Adrenal gland (tissue), 12 donors: ENCODE data around the gene ZNF397. TPM values are rescaled to one million over a fixed set of nuclear protein-coding genes. Genes with fewer than 3 reads are reported as not detected.

Experiments
- DNase-seq, 7 donors: peaks; one replicate each; pipeline ENCODE4 v3.0.0-alpha.2; 2019 to 2020
- H3K27ac ChIP-seq, 5 donors: fragments of 200-600 bp; sonication (generic) in 4 of 5; 1 replicate in 3 of 5; 2 replicates in 2 of 5; pipeline versions ENCODE4 v1.5.1 to v1.8.0; 2016 to 2020; ENCODE audit warnings: mild to moderate bottlenecking in 1 of 5
- H3K27me3 ChIP-seq: fragments of 200-600 bp; 2 replicates; pipeline ENCODE4 v1.8.0; 2021
- H3K36me3 ChIP-seq, 2 donors: fragments of 200-600 bp; replicated peaks in 1 of 2; 1 replicate in 1 of 2; 2 replicates in 1 of 2; pipeline versions ENCODE4 v1.5.1 to v1.8.0; 2018 to 2022
- H3K4me1 ChIP-seq, 2 donors: fragments of 200-600 bp; replicated peaks in 1 of 2; 1 replicate in 1 of 2; 2 replicates in 1 of 2; pipeline versions ENCODE4 v1.5.1 to v1.8.0; 2018 to 2021
- H3K4me3 ChIP-seq, 4 donors: fragments of 200-600 bp; sonication (generic) in 3 of 4; one replicate each; pipeline ENCODE4 v1.5.1; 2016 to 2018
- H3K9me3 ChIP-seq, 3 donors: fragments of 200-600 bp; sonication (generic) in 1 of 3; replicated peaks in 1 of 3; 1 replicate in 2 of 3; 2 replicates in 1 of 3; pipeline versions ENCODE4 v1.5.1 to v1.8.0; 2016 to 2021
- POLR2A ChIP-seq, 2 donors: fragments of 450-650 bp; IDR thresholded peaks; one replicate each; pipeline ENCODE4 v1.6.1; 2017; ENCODE audit warnings: antibody characterized with exemption in 2 of 2, mild to moderate bottlenecking in 2 of 2, moderate library complexity in 1 of 2
- WGBS, 4 donors: extraction: QIAGEN DNeasy Blood & Tissue Kit in 2 of 4; methylation state at CpG; one replicate each; pipeline versions ENCODE4 v1.1.5 to v1.1.7; 2013 to 2017; 5-methylcytosine and 5-hydroxymethylcytosine counted together
- intact Hi-C, 2 donors: fragments of 100-400 bp; cut with DNase I; formaldehyde crosslinking; loops; one replicate each; pipeline versions ENCODE4 v1.14.1 to v1.15.0; 2022 to 2023
- polyA plus RNA-seq, 3 donors: library from polyadenylated mRNA; stranded (reverse); fragments of 200-250 nt in 2 of 3; fragments of 350-450 nt in 1 of 3; fragmentation: Illumina TruSeq in 1 of 3; extraction: RNeasy Lipid Tissue Mini Kit (QIAGEN cat#74804) in 1 of 3; gene quantifications; one replicate each; pipeline ENCODE4 v1.2.3, GENCODE V29; 2013 to 2014
- total RNA-seq, 9 donors: library from RNA; depleted of rRNA in 4 of 9; stranded (reverse); fragments of >200 nt in 4 of 9; fragments of 120-200 nt in 1 of 9; fragmentation: NEBNext Ultra II Directional in 1 of 9; extraction: Animal tissue kit (Norgen Biotek cat#: 25700) in 1 of 9; gene quantifications; one replicate each; pipeline versions ENCODE4 v1.1.0 to v1.2.4, GENCODE V29; 2013 to 2023
- TF ChIP-seq, protein P1 (sequence below), 6 experiments: fragments of 450-650 bp in 4 of 6; fragments of 200-600 bp in 2 of 6; sonication (generic) in 1 of 6; IDR thresholded peaks; 1 replicate in 5 of 6; 2 replicates in 1 of 6; pipeline versions ENCODE4 v1.5.1 to v1.8.0; 2016 to 2021; ENCODE audit warnings: antibody characterized with exemption in 6 of 6, mild to moderate bottlenecking in 2 of 6, moderate library complexity in 1 of 6
- donor health status: healthy with polysubstance abuse.
- donor health status: Bipolar disorder and iron deficiency.
- donor health status: DM: yes; HTN: yes; CAD: no.
- donor health status: DM: no; HTN: no; CAD: no.
- donor health status: DM: no; HTN: no; CAD: no.
- donor health status: DM: yes; HTN: yes; CAD: no.

ZNF397 gene
- total and polyA plus RNA-seq, 12 donors, result 11.7 to 38.1 (median 28.9) TPM

DNA sequence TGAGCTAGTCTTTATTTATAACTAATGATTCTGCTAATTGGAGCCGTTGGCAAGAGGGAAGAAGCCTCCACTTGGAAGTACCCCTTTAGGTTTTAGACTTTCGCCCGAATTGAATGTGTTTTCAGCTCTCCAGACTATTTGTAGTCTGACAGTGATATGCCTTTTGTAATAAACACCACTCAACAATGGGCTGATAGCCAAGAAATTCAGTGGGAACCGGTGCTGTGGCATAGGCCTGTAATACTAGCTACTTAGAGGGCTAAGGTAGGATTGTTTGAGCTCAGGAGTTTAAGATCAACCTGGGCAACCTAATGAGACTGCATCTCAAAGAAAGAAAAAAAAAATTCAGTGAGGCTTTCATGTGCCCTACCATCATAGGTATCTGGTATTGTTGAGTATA, 62.8 kb downstream of the ZNF397 start:
- peaks cover 6 to 78% (median 7%) of the 10 kb centered on the region in 3 donors for H3K9me3 ChIP-seq
- intact Hi-C loops, result loop anchor here in 1 of 2 donors (10.0 kb wide), 1 partner anchor 59 kb away; the partner anchor contains the start of gene ZNF397
- no peak for DNase-seq
- TF ChIP-seq, protein P1, sequence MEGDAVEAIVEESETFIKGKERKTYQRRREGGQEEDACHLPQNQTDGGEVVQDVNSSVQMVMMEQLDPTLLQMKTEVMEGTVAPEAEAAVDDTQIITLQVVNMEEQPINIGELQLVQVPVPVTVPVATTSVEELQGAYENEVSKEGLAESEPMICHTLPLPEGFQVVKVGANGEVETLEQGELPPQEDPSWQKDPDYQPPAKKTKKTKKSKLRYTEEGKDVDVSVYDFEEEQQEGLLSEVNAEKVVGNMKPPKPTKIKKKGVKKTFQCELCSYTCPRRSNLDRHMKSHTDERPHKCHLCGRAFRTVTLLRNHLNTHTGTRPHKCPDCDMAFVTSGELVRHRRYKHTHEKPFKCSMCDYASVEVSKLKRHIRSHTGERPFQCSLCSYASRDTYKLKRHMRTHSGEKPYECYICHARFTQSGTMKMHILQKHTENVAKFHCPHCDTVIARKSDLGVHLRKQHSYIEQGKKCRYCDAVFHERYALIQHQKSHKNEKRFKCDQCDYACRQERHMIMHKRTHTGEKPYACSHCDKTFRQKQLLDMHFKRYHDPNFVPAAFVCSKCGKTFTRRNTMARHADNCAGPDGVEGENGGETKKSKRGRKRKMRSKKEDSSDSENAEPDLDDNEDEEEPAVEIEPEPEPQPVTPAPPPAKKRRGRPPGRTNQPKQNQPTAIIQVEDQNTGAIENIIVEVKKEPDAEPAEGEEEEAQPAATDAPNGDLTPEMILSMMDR (IDR thresholded peaks at IDR 0.05), result no peak
- TF ChIP-seq POLR2A (IDR thresholded peaks at IDR 0.05), result no peak
- no peaks in the 10 kb centered on the region for H3K27me3 ChIP-seq
- no peak overlapping the region for H3K27ac ChIP-seq
- H3K4me1 ChIP-seq, result no peaks in the 10 kb centered on the region
- H3K36me3 ChIP-seq, result peaks cover 0 to 11% of the 10 kb centered on the region in 2 donors
- 96 to 100% (median 97%) methylated on average over 4 of the region's 4 CpGs for WGBS, 4 donors
- no peak overlapping the region for H3K4me3 ChIP-seq

DNA sequence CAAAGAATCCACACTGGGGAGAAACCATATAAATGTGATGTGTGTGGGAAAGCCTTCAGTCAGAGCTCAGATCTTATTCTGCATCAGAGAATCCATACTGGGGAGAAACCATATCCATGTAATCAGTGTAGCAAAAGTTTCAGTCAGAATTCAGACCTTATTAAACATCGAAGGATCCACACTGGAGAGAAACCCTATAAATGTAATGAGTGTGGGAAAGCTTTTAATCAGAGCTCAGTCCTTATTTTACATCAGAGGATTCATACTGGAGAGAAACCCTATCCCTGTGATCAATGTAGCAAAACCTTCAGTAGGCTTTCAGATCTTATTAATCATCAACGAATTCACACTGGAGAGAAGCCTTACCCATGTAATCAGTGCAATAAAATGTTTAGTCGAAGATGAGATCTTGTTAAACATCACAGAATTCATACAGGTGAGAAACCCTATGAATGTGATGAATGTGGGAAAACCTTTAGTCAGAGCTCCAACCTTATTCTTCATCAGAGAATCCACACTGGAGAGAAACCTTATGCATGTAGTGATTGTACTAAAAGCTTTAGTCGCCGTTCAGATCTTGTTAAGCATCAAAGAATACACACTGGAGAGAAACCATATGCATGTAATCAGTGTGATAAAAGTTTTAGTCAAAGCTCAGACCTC, 65.9 kb downstream of the ZNF397 start:
- intact Hi-C loops, result loop anchor here in 1 of 2 donors (10.0 kb wide), 1 partner anchor 62 kb away; the partner anchor contains the start of gene ZNF397
- no peak overlapping the region for H3K4me3 ChIP-seq
- peaks cover 0 to 11% of the 10 kb centered on the region in 2 donors for H3K36me3 ChIP-seq
- no peaks in the 10 kb centered on the region for H3K27me3 ChIP-seq
- no peak for DNase-seq
- H3K4me1 ChIP-seq, result no peaks in the 10 kb centered on the region
- no peak overlapping the region for H3K27ac ChIP-seq
- 98 to 100% (median 99%) methylated on average over 5 of the region's 5 CpGs for WGBS, 4 donors
- TF ChIP-seq, protein P1 (IDR thresholded peaks at IDR 0.05), result no peak
- TF ChIP-seq POLR2A (IDR thresholded peaks at IDR 0.05), result no peak
- H3K9me3 ChIP-seq, result peaks cover 0 to 74% (median 7%) of the 10 kb centered on the region in 3 donors

Other genes with a start within 250 kb of the ZNF397 start
- 100 to 1,000 TPM in 3 of 9 donors, 10 to 100 TPM in 6; 42.7 to 144 (median 92.4) TPM for gene MAPRE2, start 199.6 kb upstream of the ZNF397 start, total RNA-seq
- 10 to 100 TPM; 30.2 to 89.3 (median 39.4) TPM for gene MAPRE2, start 199.6 kb upstream of the ZNF397 start, polyA plus RNA-seq
- 10 to 100 TPM; 16.0 to 34.0 (median 21.8) TPM for gene ZSCAN30, start 49.2 kb downstream of the ZNF397 start, total RNA-seq
- 10 to 100 TPM; 16.4 to 30.1 (median 22.2) TPM for gene ZSCAN30, start 49.2 kb downstream of the ZNF397 start, polyA plus RNA-seq
- 10 to 100 TPM; 25.6 to 75.6 (median 54.1) TPM for gene ZNF24, start 103.4 kb downstream of the ZNF397 start, total RNA-seq
- gene ZNF24, start 103.4 kb downstream of the ZNF397 start, polyA plus RNA-seq, result 10 to 100 TPM; 16.3 to 46.2 (median 28.1) TPM
- 1 to 10 TPM in 8 of 9 donors, under 1 TPM in 1; 0.61 to 9.9 (median 4.5) TPM for gene ZNF396, start 136.3 kb downstream of the ZNF397 start, total RNA-seq
- gene ZNF396, start 136.3 kb downstream of the ZNF397 start, polyA plus RNA-seq, result 1 to 10 TPM; 2.5 to 3.8 (median 3.3) TPM